ENCODE results near the gene SLC30A3.

DNA sequence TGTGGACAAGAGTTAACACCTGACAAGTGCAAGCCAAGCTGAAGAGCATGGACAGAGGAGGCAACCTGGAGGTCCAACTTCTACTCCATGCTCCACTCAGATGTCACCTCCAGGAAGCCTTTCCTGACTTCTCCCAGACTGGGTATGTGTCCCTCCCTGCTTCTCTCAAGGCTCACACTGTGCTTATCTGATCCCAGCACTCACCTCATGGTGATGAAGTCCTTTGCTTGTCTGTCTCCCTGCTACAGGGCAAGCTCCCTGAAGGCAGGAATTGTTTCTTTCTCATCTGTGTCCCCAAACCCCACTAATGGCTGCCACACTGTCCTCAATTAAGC lies 2.7 kb upstream of the SLC30A3 start:
- TF ChIP-seq POLR2AphosphoS5 (IDR thresholded peaks at IDR 0.05; ENCODE audit: low read depth, low read length), result no peak
- TF ChIP-seq, protein P1, sequence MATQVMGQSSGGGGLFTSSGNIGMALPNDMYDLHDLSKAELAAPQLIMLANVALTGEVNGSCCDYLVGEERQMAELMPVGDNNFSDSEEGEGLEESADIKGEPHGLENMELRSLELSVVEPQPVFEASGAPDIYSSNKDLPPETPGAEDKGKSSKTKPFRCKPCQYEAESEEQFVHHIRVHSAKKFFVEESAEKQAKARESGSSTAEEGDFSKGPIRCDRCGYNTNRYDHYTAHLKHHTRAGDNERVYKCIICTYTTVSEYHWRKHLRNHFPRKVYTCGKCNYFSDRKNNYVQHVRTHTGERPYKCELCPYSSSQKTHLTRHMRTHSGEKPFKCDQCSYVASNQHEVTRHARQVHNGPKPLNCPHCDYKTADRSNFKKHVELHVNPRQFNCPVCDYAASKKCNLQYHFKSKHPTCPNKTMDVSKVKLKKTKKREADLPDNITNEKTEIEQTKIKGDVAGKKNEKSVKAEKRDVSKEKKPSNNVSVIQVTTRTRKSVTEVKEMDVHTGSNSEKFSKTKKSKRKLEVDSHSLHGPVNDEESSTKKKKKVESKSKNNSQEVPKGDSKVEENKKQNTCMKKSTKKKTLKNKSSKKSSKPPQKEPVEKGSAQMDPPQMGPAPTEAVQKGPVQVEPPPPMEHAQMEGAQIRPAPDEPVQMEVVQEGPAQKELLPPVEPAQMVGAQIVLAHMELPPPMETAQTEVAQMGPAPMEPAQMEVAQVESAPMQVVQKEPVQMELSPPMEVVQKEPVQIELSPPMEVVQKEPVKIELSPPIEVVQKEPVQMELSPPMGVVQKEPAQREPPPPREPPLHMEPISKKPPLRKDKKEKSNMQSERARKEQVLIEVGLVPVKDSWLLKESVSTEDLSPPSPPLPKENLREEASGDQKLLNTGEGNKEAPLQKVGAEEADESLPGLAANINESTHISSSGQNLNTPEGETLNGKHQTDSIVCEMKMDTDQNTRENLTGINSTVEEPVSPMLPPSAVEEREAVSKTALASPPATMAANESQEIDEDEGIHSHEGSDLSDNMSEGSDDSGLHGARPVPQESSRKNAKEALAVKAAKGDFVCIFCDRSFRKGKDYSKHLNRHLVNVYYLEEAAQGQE (IDR thresholded peaks at IDR 0.05; ENCODE audit: insufficient read depth in 1 of 2, low read depth in 2 of 2, low read length in 2 of 2), result no peak

All from PFSK-1 (cell line).